Central memory CD8-positive, alpha-beta T cell (primary cell): ENCODE measurements around the gene ASB1.

Source experiments
- ATAC-seq: fragments of 150-1000 bp; cut with Tn5 transposase; replicated peaks from 2 replicates; pipeline ENCODE4 v1.10.0; 2022; ENCODE audit warnings: mild to moderate bottlenecking, moderate FRiP score, moderate number of reproducible peaks; ENCODE audit not compliant: poor library complexity, severe bottlenecking; ENCODE audit errors: extremely low read depth
- DNase-seq, 2 donors: peaks; one replicate each; pipeline ENCODE4 v3.0.0; 2021; ENCODE audit warnings: low spot score in 2 of 2
- H3K27ac Mint-ChIP-seq: one replicate; pipeline ENCODE4 v1.8.0; 2022; ENCODE audit warnings: low read depth, mild to moderate bottlenecking, moderate library complexity, mixed read lengths
- H3K27me3 Mint-ChIP-seq: one replicate; pipeline ENCODE4 v1.8.0; 2022; ENCODE audit warnings: mixed read lengths
- H3K36me3 Mint-ChIP-seq: one replicate; pipeline ENCODE4 v1.8.0; 2022; ENCODE audit warnings: mild to moderate bottlenecking, moderate library complexity, mixed read lengths; ENCODE audit not compliant: insufficient read depth
- H3K4me1 Mint-ChIP-seq: one replicate; pipeline ENCODE4 v1.8.0; 2022; ENCODE audit warnings: mixed read lengths
- H3K4me3 Mint-ChIP-seq: one replicate; pipeline ENCODE4 v1.8.0; 2022; ENCODE audit warnings: mild to moderate bottlenecking, moderate library complexity, mixed read lengths
- H3K9me3 Mint-ChIP-seq: one replicate; pipeline ENCODE4 v1.8.0; 2022; ENCODE audit warnings: mixed read lengths

The ASB1 gene

DNA sequence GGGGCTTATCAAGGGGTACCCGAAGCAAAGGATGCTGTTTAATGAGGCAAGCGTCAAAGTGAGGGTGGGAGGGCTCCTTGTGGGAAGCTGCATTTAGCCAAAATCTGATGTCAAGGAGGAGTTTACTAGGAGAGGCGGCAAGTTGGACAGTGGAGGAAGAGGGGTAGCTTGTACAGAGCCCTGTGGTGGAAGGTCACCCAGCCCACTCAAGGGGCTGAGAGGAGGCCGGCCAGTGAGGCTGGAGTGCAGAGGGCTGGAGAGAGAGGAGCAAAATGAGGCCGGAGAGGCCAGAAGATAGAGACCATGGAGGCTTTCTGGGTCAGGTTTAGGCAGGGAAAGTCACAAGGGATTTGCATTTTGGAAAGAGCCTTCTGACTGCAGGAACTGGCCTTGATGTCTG, 49.5 kb downstream of the ASB1 start:
- H3K27me3 Mint-ChIP-seq = no peaks in the 10 kb centered on the region
- no peak for DNase-seq
- ATAC-seq = no peak
- no peaks in the 10 kb centered on the region for H3K4me1 Mint-ChIP-seq
- no peaks in the 10 kb centered on the region for H3K36me3 Mint-ChIP-seq
- no peak overlapping the region for H3K27ac Mint-ChIP-seq
- peaks cover 34% of the 10 kb centered on the region for H3K9me3 Mint-ChIP-seq
- H3K4me3 Mint-ChIP-seq = no peak overlapping the region

DNA sequence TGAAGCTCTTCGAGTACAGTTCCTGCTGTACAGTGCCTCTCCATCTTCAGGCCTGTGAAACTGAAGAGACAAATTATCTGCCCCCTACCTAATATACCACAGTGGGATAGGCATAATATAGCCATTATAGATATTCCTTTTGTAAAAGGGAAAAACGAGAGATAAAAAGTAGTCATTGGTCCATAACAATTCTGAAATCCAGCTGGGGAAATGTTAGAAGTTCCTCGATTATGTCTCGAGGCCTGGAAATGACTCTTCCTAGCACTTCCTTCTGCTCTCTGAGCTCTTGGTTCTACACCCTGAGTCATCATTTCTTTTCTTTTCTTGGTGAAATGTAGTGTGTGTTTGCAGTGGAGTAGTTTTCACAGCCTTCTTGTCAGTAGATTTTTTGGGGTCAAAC, 51.5 kb downstream of the ASB1 start:
- Mint-ChIP-seq H3K4me3 (no peak overlapping the region), H3K4me1 (no peaks in the 10 kb centered on the region), H3K27ac (no peak overlapping the region), H3K36me3 (no peaks in the 10 kb centered on the region), H3K27me3 (no peaks in the 10 kb centered on the region), H3K9me3 (peaks cover 22% of the 10 kb centered on the region)
- ATAC-seq = no peak
- DNase-seq = no peak

DNA sequence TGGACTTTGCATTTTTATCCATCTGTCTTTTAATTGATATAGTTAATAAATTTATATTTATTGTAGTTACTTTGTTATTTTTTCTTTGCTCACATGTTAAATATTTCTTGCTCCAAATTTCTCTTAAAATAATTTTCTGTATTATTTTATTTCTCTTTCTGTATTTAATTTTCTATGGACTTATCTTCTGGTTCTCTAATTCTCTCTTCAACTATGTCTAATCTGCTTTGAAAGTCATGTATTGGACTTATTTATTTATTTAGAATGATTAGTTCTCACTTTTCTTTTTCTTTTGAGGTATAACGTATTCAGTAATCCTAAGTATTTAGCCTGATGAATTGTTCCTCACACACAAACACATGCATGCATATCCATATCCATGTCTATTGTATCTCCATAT, 53.1 kb downstream of the ASB1 start:
- Mint-ChIP-seq H3K9me3 (peaks cover 17% of the 10 kb centered on the region), H3K4me1 (no peaks in the 10 kb centered on the region)
- no peak for DNase-seq

DNA sequence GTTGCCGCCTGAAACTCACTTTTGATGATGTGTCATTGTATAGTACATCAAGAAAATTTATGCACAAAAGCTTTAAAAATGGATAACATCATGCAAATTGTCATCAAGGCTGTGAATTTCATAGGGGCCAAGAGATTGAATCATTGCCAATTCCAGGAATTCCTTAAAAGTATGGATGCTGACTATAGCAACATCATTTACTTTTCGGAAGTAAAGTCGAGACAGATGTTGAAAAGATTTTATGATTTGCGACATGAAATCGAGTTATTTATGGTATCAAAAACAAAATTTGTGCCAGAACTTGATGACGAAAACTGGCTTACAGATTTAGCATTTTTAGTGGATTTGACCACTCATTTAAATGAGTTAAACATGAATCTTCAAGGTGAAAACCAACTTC, 56.3 kb downstream of the ASB1 start:
- no peaks in the 10 kb centered on the region for H3K27me3 Mint-ChIP-seq
- H3K36me3 Mint-ChIP-seq = no peaks in the 10 kb centered on the region
- ATAC-seq (no peak), DNase-seq (no peak)
- H3K27ac Mint-ChIP-seq = no peak overlapping the region
- peaks cover 17% of the 10 kb centered on the region for H3K9me3 Mint-ChIP-seq
- H3K4me1 Mint-ChIP-seq = no peaks in the 10 kb centered on the region
- H3K4me3 Mint-ChIP-seq = no peak overlapping the region

More for the DNA sequence above, 53.1 kb downstream of the ASB1 start:
- ATAC-seq = no peak
- Mint-ChIP-seq H3K4me3 (no peak overlapping the region), H3K27me3 (no peaks in the 10 kb centered on the region), H3K36me3 (no peaks in the 10 kb centered on the region), H3K27ac (no peak overlapping the region)

DNA sequence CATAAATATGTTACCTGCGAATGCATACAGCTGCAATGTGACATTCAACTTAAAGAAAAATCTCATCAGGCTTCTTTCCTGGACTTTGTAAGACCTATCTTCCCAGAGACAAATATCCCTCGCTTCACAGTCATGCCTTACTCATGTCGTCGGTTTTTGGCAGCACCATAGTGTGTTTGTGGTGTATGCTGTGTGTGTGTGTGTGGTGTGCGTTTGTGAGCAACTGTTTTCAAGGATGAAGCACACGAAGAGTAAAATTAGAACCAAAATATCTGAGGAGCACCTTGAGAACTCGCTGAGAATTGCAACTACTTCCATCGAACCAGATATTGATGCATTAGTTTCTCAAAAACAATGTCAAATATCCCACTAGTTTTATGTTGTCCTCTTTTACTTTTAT, 56.9 kb downstream of the ASB1 start:
- Mint-ChIP-seq H3K9me3 (peaks cover 11% of the 10 kb centered on the region), H3K4me3 (no peak overlapping the region), H3K4me1 (no peaks in the 10 kb centered on the region), H3K36me3 (no peaks in the 10 kb centered on the region), H3K27ac (no peak overlapping the region), H3K27me3 (no peaks in the 10 kb centered on the region)
- no peak for DNase-seq
- no peak for ATAC-seq

DNA sequence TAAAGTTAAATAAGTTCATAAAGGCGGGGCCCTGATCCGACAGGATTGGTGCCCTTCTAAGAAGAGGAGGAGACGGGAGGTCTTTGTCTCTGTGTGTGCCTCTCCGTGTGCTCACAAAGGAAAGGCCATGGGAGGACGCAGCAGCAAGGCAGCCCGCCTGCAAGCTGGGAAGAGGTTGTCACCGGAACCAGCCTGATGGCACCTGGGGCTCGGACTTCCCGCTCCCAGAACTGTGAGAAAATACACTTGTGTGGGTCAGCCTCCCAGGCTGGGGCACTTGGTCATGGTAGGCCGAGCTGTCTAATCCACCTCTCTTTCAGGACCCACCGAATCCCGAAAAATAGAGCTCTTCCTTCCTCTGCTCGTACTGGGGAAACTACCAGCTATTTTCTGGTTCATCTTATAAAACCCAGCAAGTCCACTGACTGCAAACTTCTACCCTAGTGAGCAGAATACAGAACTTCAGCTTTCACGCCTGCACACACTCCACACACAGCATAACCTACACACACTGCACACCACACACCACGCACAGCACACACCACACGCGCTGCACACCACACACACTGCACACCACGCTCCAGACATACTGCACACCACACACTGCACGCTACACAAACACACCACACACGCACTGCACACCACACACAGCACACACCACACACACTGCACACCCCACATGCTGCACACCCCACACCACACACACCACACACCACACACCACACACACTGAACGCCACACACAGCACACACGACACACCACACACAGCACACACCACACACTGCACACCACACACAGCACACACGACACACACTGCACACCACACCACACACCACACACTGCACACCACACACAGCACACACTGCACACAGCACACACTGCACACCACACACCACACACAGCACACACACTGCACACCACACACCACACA, 58.1 kb downstream of the ASB1 start:
- Mint-ChIP-seq H3K27ac (no peak overlapping the region), H3K36me3 (no peaks in the 10 kb centered on the region)

DNA sequence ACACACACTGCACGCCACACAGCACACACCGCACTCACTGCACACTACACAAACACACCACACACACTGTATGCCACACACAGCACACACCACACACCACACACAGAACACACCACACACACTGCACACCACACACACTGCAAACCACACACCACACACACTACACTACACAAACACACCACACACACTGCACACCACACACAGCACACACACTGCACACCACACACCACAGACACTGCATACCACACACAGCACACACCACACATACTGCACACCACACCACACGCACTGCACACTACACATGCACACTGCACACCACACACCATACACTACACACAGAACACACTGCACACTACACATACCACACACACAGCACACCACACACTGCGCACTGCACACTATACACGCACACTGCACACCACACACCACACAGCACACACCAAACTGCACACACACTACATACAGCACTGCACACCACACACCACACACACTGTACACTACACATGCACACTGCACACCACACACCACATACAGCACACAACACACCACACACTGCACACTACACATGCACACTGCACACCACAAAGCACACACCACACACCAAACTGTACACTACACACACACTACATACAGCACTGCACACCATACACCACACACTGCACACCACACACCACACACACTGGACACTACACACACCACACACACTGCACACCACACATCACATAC, 59.6 kb downstream of the ASB1 start:
- Mint-ChIP-seq H3K36me3 (no peaks in the 10 kb centered on the region), H3K4me1 (no peaks in the 10 kb centered on the region), H3K4me3 (no peak overlapping the region), H3K27me3 (no peaks in the 10 kb centered on the region), H3K9me3 (no peaks in the 10 kb centered on the region), H3K27ac (no peak overlapping the region)
- ATAC-seq = no peak
- DNase-seq = no peak

More for the DNA sequence above, 58.1 kb downstream of the ASB1 start:
- peaks cover 9% of the 10 kb centered on the region for H3K9me3 Mint-ChIP-seq
- H3K4me3 Mint-ChIP-seq = no peak overlapping the region
- ATAC-seq (no peak), DNase-seq (no peak)
- H3K27me3 Mint-ChIP-seq = no peaks in the 10 kb centered on the region
- H3K4me1 Mint-ChIP-seq = no peaks in the 10 kb centered on the region

DNA sequence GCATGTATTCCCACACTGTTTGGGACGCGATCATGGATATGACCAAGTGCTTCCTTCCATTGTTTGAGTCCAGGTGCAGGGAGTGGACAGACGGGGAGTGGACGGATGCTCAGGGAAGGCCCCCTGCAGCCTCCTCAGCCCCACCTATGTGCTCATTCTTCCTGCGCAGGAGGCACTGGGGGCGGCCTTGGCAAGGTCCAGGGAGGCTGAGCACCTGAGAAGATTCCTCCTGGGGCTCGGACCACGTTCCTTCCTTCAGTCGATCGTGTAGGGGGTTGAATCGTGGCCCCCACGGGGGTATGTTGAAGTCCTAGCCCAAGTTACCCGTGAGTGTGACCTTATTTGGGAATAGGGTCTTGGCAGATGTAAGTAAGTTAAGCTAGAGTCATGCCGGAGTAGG, 60.4 kb downstream of the ASB1 start:
- Mint-ChIP-seq H3K27me3 (no peaks in the 10 kb centered on the region), H3K4me1 (no peaks in the 10 kb centered on the region), H3K9me3 (no peaks in the 10 kb centered on the region), H3K36me3 (no peaks in the 10 kb centered on the region), H3K4me3 (no peak overlapping the region), H3K27ac (no peak overlapping the region)
- ATAC-seq = no peak
- no peak for DNase-seq

DNA sequence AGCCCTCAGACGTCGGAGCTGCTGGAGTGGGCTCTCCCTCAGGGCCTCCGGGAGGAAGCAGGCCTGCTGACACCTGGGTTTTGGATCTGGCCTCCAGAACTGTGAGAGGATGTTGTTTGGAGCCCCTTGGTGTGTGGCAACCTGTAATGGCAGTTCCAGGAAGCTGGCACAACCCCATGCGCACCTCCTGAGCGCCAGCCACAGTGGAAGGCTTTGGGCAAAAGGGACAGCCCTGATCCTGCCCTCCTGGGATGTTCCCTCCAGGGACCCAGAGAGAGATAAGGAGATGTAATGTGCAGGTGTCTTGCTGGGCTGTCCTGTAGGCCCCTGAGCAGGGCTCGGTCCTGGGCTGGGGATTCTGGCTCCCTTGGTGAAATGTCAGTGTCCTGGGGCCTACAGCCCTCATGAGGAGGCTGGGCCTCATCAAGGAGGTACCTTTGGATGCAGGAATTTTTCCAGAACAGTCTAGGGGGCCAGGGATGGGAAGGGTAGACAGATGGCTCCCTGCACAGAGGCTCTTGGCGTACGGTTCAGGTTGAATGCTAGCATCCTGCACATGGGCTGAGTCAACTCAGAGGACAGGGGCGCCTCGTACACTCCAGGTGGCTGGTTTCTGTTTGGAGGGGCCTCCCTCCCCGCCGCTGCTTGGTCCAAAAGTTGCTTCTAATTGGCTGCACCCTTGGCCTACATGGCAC, 61.1 kb downstream of the ASB1 start:
- H3K27ac Mint-ChIP-seq = no peak overlapping the region

DNA sequence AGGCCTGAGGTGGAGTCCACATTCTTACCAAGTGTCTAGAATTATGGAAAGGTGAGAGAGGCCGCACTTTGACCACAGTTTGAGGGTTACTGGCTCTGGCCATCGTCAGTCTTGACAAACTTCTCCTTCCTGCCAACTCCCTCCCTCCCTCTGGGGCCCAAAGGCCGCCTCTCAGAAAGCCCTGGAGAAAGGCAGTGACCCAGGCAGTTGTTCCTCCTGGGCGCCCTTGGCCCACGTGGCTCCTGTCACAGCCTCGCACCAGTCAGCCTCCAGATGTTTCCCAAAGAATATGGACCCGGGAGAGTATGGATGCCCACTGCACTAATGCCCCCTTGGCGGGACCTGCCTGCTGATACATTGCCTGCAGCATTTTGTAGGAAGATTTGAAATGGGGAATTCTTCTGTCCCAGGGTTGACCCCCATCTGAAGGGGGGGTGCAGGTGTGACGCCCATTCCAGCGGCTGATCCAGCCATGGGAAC, 61.7 kb downstream of the ASB1 start:
- no peak overlapping the region for H3K27ac Mint-ChIP-seq
- no peaks in the 10 kb centered on the region for H3K27me3 Mint-ChIP-seq
- no peaks in the 10 kb centered on the region for H3K36me3 Mint-ChIP-seq
- no peak for DNase-seq
- no peak overlapping the region for H3K4me3 Mint-ChIP-seq
- H3K9me3 Mint-ChIP-seq = no peaks in the 10 kb centered on the region
- H3K4me1 Mint-ChIP-seq = no peaks in the 10 kb centered on the region
- no peak for ATAC-seq

More for the DNA sequence above, 61.1 kb downstream of the ASB1 start:
- no peak overlapping the region for H3K4me3 Mint-ChIP-seq
- H3K9me3 Mint-ChIP-seq = no peaks in the 10 kb centered on the region
- no peaks in the 10 kb centered on the region for H3K4me1 Mint-ChIP-seq
- no peaks in the 10 kb centered on the region for H3K36me3 Mint-ChIP-seq
- DNase-seq (no peak), ATAC-seq (no peak)
- H3K27me3 Mint-ChIP-seq = no peaks in the 10 kb centered on the region

DNA sequence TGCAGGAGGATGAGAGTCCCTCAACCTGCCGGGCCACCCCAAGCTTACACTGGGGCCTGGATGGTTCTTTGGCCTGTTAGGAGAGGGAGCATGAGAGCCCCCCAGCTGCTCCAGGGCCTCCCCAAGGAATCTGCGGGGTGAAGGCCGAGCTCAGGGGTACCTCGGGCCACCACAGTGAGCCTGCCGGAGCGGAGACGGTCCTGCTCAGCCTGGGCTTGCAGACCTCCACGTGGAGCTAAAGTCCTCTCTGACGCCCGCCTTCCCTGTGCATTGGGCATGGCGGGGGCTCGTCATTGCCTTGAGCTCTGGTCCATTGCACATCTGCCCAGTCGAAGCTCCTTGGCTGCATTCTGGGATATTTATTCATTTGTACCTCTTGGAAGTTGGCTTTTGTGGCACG, 62.7 kb downstream of the ASB1 start:
- no peak for ATAC-seq
- no peak overlapping the region for H3K27ac Mint-ChIP-seq
- no peaks in the 10 kb centered on the region for H3K9me3 Mint-ChIP-seq
- no peak overlapping the region for H3K4me3 Mint-ChIP-seq
- DNase-seq = no peak
- no peaks in the 10 kb centered on the region for H3K36me3 Mint-ChIP-seq
- H3K4me1 Mint-ChIP-seq = peaks cover 4% of the 10 kb centered on the region
- no peaks in the 10 kb centered on the region for H3K27me3 Mint-ChIP-seq

DNA sequence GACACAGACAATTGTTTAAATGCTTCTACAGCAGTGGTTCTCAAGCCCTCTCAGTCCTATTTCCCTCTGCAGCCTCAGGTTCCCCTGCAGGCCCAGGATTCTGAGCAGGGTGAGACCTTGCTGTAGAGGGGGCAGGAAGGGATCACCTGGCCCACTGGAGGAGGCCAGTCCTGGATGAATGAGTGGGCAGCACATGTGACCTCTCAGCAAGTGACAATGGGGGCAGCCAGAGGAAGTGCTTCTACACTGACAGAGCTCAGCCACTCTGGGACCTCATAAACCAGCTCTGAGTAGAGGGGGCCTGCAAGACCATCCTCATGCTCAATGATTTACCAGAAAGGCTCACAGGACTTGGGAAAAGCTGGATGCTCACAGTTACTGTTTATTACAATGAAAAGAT, 63.2 kb downstream of the ASB1 start:
- no peak for ATAC-seq
- H3K36me3 Mint-ChIP-seq = no peaks in the 10 kb centered on the region
- no peaks in the 10 kb centered on the region for H3K9me3 Mint-ChIP-seq
- H3K27me3 Mint-ChIP-seq = no peaks in the 10 kb centered on the region
- H3K4me3 Mint-ChIP-seq = no peak overlapping the region
- no peak for DNase-seq
- H3K27ac Mint-ChIP-seq = no peak overlapping the region
- peaks cover 7% of the 10 kb centered on the region for H3K4me1 Mint-ChIP-seq
